PC-3 (cell line): ENCODE measurements around the gene PRKACB.

ENCODE experiments used
- EZH2 ChIP-seq: fragments of 300-600 bp; sonication (generic); IDR thresholded peaks from one replicate; pipeline ENCODE4 v1.6.1; 2017; ENCODE audit warnings: antibody characterized with exemption, mild to moderate bottlenecking, low read length; ENCODE audit not compliant: unreplicated experiment
- EZH2phosphoT487 ChIP-seq: fragments of 300-600 bp; sonication (generic); IDR thresholded peaks from 2 replicates; pipeline ENCODE4 v1.6.1; 2018; ENCODE audit warnings: mild to moderate bottlenecking, antibody characterized with exemption, low read length, borderline replicate concordance
- TF ChIP-seq, protein P1 (sequence below): fragments of 300-600 bp; sonication (generic); conservative IDR thresholded peaks from 2 replicates; pipeline ENCODE4 v1.5.1; 2017; ENCODE audit warnings: antibody characterized with exemption, low read depth, mild to moderate bottlenecking, low read length

DNA sequence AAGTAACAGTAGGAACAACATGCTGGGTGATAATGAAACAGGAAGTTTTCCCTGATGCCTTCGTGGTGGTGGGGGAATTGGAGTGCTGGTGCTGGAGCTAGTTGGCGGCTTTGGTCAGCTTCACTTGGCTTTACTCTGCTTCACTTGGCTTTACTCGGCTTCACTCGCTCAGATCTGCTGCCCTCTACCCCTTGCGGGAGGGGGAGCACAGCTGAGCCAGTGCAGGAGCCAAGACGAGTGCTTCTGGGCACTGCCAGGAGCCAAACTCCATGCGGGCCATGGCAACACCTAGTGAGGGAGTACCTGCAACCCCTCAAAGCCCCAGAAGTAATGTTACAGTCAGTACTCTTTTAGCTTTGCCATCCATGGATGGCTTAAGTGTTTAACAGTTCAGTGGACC lies 10.6 kb upstream of the PRKACB start:
- TF ChIP-seq, protein P1, sequence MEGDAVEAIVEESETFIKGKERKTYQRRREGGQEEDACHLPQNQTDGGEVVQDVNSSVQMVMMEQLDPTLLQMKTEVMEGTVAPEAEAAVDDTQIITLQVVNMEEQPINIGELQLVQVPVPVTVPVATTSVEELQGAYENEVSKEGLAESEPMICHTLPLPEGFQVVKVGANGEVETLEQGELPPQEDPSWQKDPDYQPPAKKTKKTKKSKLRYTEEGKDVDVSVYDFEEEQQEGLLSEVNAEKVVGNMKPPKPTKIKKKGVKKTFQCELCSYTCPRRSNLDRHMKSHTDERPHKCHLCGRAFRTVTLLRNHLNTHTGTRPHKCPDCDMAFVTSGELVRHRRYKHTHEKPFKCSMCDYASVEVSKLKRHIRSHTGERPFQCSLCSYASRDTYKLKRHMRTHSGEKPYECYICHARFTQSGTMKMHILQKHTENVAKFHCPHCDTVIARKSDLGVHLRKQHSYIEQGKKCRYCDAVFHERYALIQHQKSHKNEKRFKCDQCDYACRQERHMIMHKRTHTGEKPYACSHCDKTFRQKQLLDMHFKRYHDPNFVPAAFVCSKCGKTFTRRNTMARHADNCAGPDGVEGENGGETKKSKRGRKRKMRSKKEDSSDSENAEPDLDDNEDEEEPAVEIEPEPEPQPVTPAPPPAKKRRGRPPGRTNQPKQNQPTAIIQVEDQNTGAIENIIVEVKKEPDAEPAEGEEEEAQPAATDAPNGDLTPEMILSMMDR = no peak
- no peak for TF ChIP-seq EZH2
- no peak for TF ChIP-seq EZH2phosphoT487
